H1 (cell line): ENCODE measurements around the gene MAGEA6. TPM values are rescaled to one million over a fixed set of nuclear protein-coding genes. Genes with fewer than 3 reads are reported as not detected.

Experiments
- CTCF ChIA-PET: fragments of 300-600 bp; sonication (Branson Sonifier 250); formaldehyde crosslinking; loops from one replicate; lab custom pipeline; 2021; ENCODE audit not compliant: partially characterized antibody; lab: Charles Lee
- POLR2A ChIA-PET: fragments of 300-600 bp; sonication (Branson Sonifier 250); formaldehyde crosslinking; loops from one replicate; lab custom pipeline; 2021; ENCODE audit warnings: inconsistent platforms; ENCODE audit not compliant: partially characterized antibody; lab: Charles Lee
- DNase-seq, 2 experiments: peaks; one replicate each; pipeline versions ENCODE4 v3.0.0 to v3.0.0-alpha.2; 2010 to 2022; ENCODE audit warnings: low spot score in 2 of 2, low read depth in 1 of 2, mixed read lengths in 1 of 2
- FAIRE-seq: peaks from 2 replicates; lab custom pipeline; 2011; peaks lifted over from hg19 to GRCh38; lab: Jason Lieb, UNC
- H2AFZ ChIP-seq: 2 replicates; pipeline ENCODE4 v1.8.1; 2012; ENCODE audit warnings: low read length, inconsistent platforms
- H2AK5ac ChIP-seq: 2 replicates; pipeline ENCODE4 v1.6.1; 2013; ENCODE audit warnings: low read depth, low read length
- H2BK120ac ChIP-seq: replicated peaks from 2 replicates; pipeline ENCODE3; 2013; ENCODE audit warnings: low read depth, low read length, inconsistent platforms
- H2BK12ac ChIP-seq: 2 replicates; pipeline ENCODE4 v1.6.1; 2013; ENCODE audit warnings: low read depth, low read length
- H2BK15ac ChIP-seq: 2 replicates; pipeline ENCODE4 v1.6.1; 2013; ENCODE audit warnings: low read length
- H2BK20ac ChIP-seq: 2 replicates; pipeline ENCODE4 v1.6.1; 2013; ENCODE audit warnings: low read length
- H2BK5ac ChIP-seq: 2 replicates; pipeline ENCODE4 v1.6.1; 2013; ENCODE audit warnings: low read depth, low read length
- H3K14ac ChIP-seq: 2 replicates; pipeline ENCODE4 v1.6.1; 2013; ENCODE audit warnings: inconsistent platforms; ENCODE audit not compliant: insufficient read length
- H3K18ac ChIP-seq: 2 replicates; pipeline ENCODE4 v1.6.1; 2013; ENCODE audit warnings: low read length; ENCODE audit errors: extremely low read depth
- H3K23ac ChIP-seq: 2 replicates; pipeline ENCODE4 v1.6.1; 2013; ENCODE audit warnings: inconsistent platforms; ENCODE audit not compliant: insufficient read length
- H3K23me2 ChIP-seq: 2 replicates; pipeline ENCODE4 v1.6.1; 2013; ENCODE audit warnings: low read depth, low read length
- H3K27ac ChIP-seq: 2 replicates; pipeline ENCODE4 v1.6.1; 2011; ENCODE audit warnings: low read depth, low read length, inconsistent platforms
- H3K27me3 ChIP-seq, 4 experiments: replicated peaks in 1 of 4; 1 replicate in 1 of 4; 2 replicates in 3 of 4; pipeline versions ENCODE4 v1.6.1 to v1.8.1; 2011 to 2013; ENCODE audit warnings: low read length in 3 of 4, mild to moderate bottlenecking in 3 of 4, inconsistent platforms in 2 of 4, mixed read lengths in 2 of 4, moderate library complexity in 1 of 4; ENCODE audit not compliant: control insufficient read depth in 3 of 4, insufficient read depth in 3 of 4; ENCODE audit errors: extremely low read depth in 1 of 4
- H3K36me3 ChIP-seq, 4 experiments: 2 replicates each; pipeline versions ENCODE4 v1.6.1 to v1.8.1; 2011 to 2013; ENCODE audit warnings: mild to moderate bottlenecking in 4 of 4, low read length in 3 of 4, moderate library complexity in 2 of 4, control low read depth in 1 of 4, inconsistent platforms in 1 of 4; ENCODE audit not compliant: insufficient read depth in 4 of 4, control insufficient read depth in 2 of 4
- H3K4ac ChIP-seq: replicated peaks from 2 replicates; pipeline ENCODE3; 2013; ENCODE audit warnings: low read length, low read depth, mixed read lengths, inconsistent platforms; ENCODE audit not compliant: insufficient read length
- H3K4me1 ChIP-seq, 4 experiments: replicated peaks in 1 of 4; 1 replicate in 1 of 4; 2 replicates in 3 of 4; pipeline versions ENCODE4 v1.6.1 to v1.8.1; 2011 to 2013; ENCODE audit warnings: low read length in 3 of 4, inconsistent platforms in 2 of 4, mixed read lengths in 1 of 4; ENCODE audit not compliant: insufficient read depth in 4 of 4, control insufficient read depth in 3 of 4
- H3K4me2 ChIP-seq, 2 experiments: 2 replicates each; pipeline versions ENCODE4 v1.6.1 to v1.8.1; 2011 to 2013; ENCODE audit warnings: low read depth in 2 of 2, low read length in 2 of 2, control low read depth in 1 of 2, inconsistent platforms in 1 of 2, mild to moderate bottlenecking in 1 of 2; ENCODE audit not compliant: insufficient read depth in 1 of 2
- H3K4me3 ChIP-seq, 4 experiments: fragments of 200-600, 300-600 bp in 1 of 4; sonication (generic), shearing (Covaris generic), sonication (Bioruptor Twin) in 1 of 4; 2 replicates each; pipeline versions ENCODE4 v1.5.1 to v1.8.1; 2011 to 2016; ENCODE audit warnings: low read length in 4 of 4, low read depth in 3 of 4, control low read depth in 2 of 4, inconsistent platforms in 2 of 4, mild to moderate bottlenecking in 2 of 4, mixed read lengths in 1 of 4, moderate library complexity in 1 of 4; ENCODE audit not compliant: insufficient read depth in 2 of 4; ENCODE audit errors: extremely low read depth in 1 of 4
- H3K56ac ChIP-seq: replicated peaks from 2 replicates; pipeline ENCODE3; 2013; ENCODE audit warnings: low read depth, mild to moderate bottlenecking, mixed read lengths, low read length, inconsistent platforms; ENCODE audit not compliant: insufficient read length
- H3K79me1 ChIP-seq: 2 replicates; pipeline ENCODE4 v1.6.1; 2013; ENCODE audit warnings: low read depth, low read length, control low read depth
- H3K79me2 ChIP-seq, 2 experiments: 2 replicates each; pipeline versions ENCODE4 v1.6.1 to v1.8.1; 2012 to 2013; ENCODE audit warnings: low read length in 2 of 2, mild to moderate bottlenecking in 2 of 2, inconsistent platforms in 1 of 2; ENCODE audit not compliant: insufficient read depth in 2 of 2, control insufficient read depth in 1 of 2
- H3K9ac ChIP-seq, 4 experiments: replicated peaks in 1 of 4; 1 replicate in 1 of 4; 2 replicates in 3 of 4; pipeline versions ENCODE4 v1.6.1 to v1.8.1; 2011 to 2013; ENCODE audit warnings: low read depth in 3 of 4, low read length in 3 of 4, control low read depth in 2 of 4, mild to moderate bottlenecking in 2 of 4, moderate library complexity in 2 of 4, inconsistent platforms in 1 of 4; ENCODE audit errors: extremely low read depth in 1 of 4
- H3K9me3 ChIP-seq, 2 experiments: 2 replicates each; pipeline versions ENCODE4 v1.6.1 to v1.8.1; 2012 to 2013; ENCODE audit warnings: mild to moderate bottlenecking in 2 of 2, moderate library complexity in 2 of 2, control low read depth in 1 of 2, inconsistent platforms in 1 of 2, low read depth in 1 of 2, low read length in 1 of 2, mixed read lengths in 1 of 2; ENCODE audit not compliant: insufficient read depth in 2 of 2
- H4K20me1 ChIP-seq, 2 experiments: replicated peaks in 1 of 2; 2 replicates each; pipeline versions ENCODE3 to v1.8.1; 2011 to 2013; ENCODE audit warnings: inconsistent platforms in 2 of 2, low read length in 2 of 2, mild to moderate bottlenecking in 1 of 2; ENCODE audit not compliant: insufficient read depth in 2 of 2, control insufficient read depth in 1 of 2
- H4K5ac ChIP-seq: 2 replicates; pipeline ENCODE4 v1.6.1; 2013; ENCODE audit warnings: low read length, low read depth, mixed read lengths, inconsistent platforms; ENCODE audit not compliant: insufficient read length
- H4K8ac ChIP-seq: 2 replicates; pipeline ENCODE4 v1.8.0; 2013; ENCODE audit warnings: mild to moderate bottlenecking, moderate library complexity, low read length, inconsistent platforms; ENCODE audit not compliant: insufficient read depth; ENCODE audit errors: extremely low read depth
- H4K91ac ChIP-seq: replicated peaks from 2 replicates; pipeline ENCODE3; 2013; ENCODE audit warnings: low read length, mixed read lengths, inconsistent platforms; ENCODE audit not compliant: insufficient read length
- ASH2L ChIP-seq: fragments of 200-600, 300-600 bp; sonication (generic); IDR thresholded peaks from one replicate; pipeline ENCODE4 v1.7.1; 2017; ENCODE audit warnings: low read length
- BCL11A ChIP-seq, 2 experiments: IDR thresholded peaks; one replicate each; pipeline ENCODE4 v1.6.1; 2011; ENCODE audit warnings: low read depth in 2 of 2, low read length in 2 of 2, mild to moderate bottlenecking in 2 of 2
- BRCA1 ChIP-seq: IDR thresholded peaks from 2 replicates; pipeline ENCODE4 v1.6.1; 2012; ENCODE audit warnings: low read depth, low read length, improper control_type of control experiment
- KDM1A ChIP-seq: fragments of 200-600, 300-600 bp; sonication (generic); IDR thresholded peaks from 2 replicates; pipeline ENCODE4 v1.7.1; 2016; ENCODE audit warnings: mild to moderate bottlenecking, low read length, borderline replicate concordance
- NANOG ChIP-seq: IDR thresholded peaks from 2 replicates; pipeline ENCODE4 v1.6.1; 2011; ENCODE audit warnings: low read length, low read depth, mild to moderate bottlenecking, inconsistent platforms; ENCODE audit not compliant: insufficient read depth, poor library complexity, severe bottlenecking
- SP2 ChIP-seq: IDR thresholded peaks from 2 replicates; pipeline ENCODE4 v1.6.1; 2012; ENCODE audit warnings: mild to moderate bottlenecking, low read length, inconsistent platforms
- SRF ChIP-seq: IDR thresholded peaks from 2 replicates; pipeline ENCODE4 v1.6.1; 2011; ENCODE audit warnings: mild to moderate bottlenecking, low read depth, low read length, moderate library complexity
- TBP ChIP-seq: IDR thresholded peaks from 2 replicates; pipeline ENCODE4 v1.6.1; 2011; ENCODE audit warnings: low read depth, low read length, improper control_type of control experiment
- TCF12 ChIP-seq: IDR thresholded peaks from 2 replicates; pipeline ENCODE4 v1.6.1; 2011; ENCODE audit warnings: low read depth, mild to moderate bottlenecking, low read length
- WGBS, 2 experiments: shearing (Covaris generic) in 1 of 2; methylation state at CpG; one replicate each; pipeline versions ENCODE4 v1.1.6 to v1.1.7; 2013 to 2015; ENCODE audit warnings: low lambda C conversion rate in 2 of 2, mixed read lengths in 2 of 2, inconsistent platforms in 1 of 2, low coverage in 1 of 2, missing lambda C conversion rate in 1 of 2; ENCODE audit not compliant: insufficient replicate concordance in 2 of 2, insufficient coverage in 1 of 2, insufficient read length in 1 of 2; ENCODE audit errors: extremely low coverage in 1 of 2, missing lambda C conversion rate in 1 of 2; 5-methylcytosine and 5-hydroxymethylcytosine counted together
- polyA plus RNA-seq, 7 experiments: library from polyadenylated mRNA; depleted of rRNA in 3 of 7; stranded (reverse) in 5 of 7; unstranded in 2 of 7; fragments of >200 nt in 5 of 7; fragments of 200-250 nt in 2 of 7; gene quantifications; 1 replicate in 5 of 7; 2 replicates in 1 of 7; 4 replicates in 1 of 7; pipeline versions ENCODE4 v1.2.1 to v1.2.3, GENCODE V29; 2011 to 2013; ENCODE audit warnings: missing spikeins in 2 of 7, mixed read lengths in 2 of 7
- total RNA-seq: library from RNA; stranded (reverse); fragmentation: NEBNext Ultra II Directional; extraction: Animal tissue kit (Norgen Biotek cat#: 25700); gene quantifications from 2 replicates; pipeline ENCODE4 v1.2.1, GENCODE V29; 2021

MAGEA6 gene
- total and polyA plus RNA-seq, 2 of the 8 experiments (the other 6 are each of a cell fraction or from before 2014, with no cell fraction given) = 0.08 TPM; not detected in 1

DNA sequence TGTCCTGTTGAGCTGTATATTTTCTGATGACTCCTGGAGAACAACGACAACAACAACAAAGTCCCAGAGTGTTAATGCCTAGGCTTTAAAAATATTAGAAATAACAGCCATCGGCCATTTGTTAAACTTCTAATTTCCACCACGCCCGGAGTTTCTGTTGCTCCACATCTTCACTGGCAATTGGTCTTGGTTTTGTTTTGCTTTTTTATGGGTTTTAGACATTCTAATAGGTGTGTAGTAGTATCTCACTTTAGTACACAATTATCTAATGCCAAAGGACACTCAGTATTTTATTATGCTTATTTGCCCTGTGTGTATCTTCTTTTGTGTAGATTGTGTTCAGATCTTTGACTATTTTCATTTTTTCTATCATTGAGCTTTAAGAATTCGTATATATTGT is 30.9 kb downstream of the MAGEA6 start:
- H2AK5ac ChIP-seq = no peak overlapping the region
- FAIRE-seq (no peak), DNase-seq (no peak)
- H3K27ac ChIP-seq = no peak overlapping the region
- H3K4me2 ChIP-seq = no peak overlapping the region
- H2BK15ac ChIP-seq = no peak overlapping the region
- H4K91ac ChIP-seq = no peak overlapping the region
- H4K20me1 ChIP-seq = no peaks in the 10 kb centered on the region
- H2BK12ac ChIP-seq = no peak overlapping the region
- no peak overlapping the region for H2BK120ac ChIP-seq
- H3K14ac ChIP-seq = no peak overlapping the region
- ChIA-PET POLR2A (no interaction called here), CTCF (no interaction called here)
- no peak overlapping the region for H2BK20ac ChIP-seq
- no peak overlapping the region for H3K4ac ChIP-seq
- no peak overlapping the region for H3K18ac ChIP-seq
- H3K23me2 ChIP-seq = no peaks in the 10 kb centered on the region
- no peak overlapping the region for H3K4me3 ChIP-seq
- no peaks in the 10 kb centered on the region for H3K4me1 ChIP-seq
- H3K79me2 ChIP-seq = no peaks in the 10 kb centered on the region
- H4K5ac ChIP-seq = no peak overlapping the region
- TF ChIP-seq BCL11A (IDR thresholded peaks at IDR 0.05; ENCODE audit: low read depth in 2 of 2, low read length in 2 of 2) = no peak
- TF ChIP-seq NANOG = no peak
- TF ChIP-seq TBP = no peak
- no peak for TF ChIP-seq TCF12
- no peak for TF ChIP-seq SP2
- no peak for TF ChIP-seq KDM1A
- no peak for TF ChIP-seq SRF
- TF ChIP-seq BRCA1 = no peak
- TF ChIP-seq ASH2L = no peak
- no peak overlapping the region for H2BK5ac ChIP-seq
- no peak overlapping the region for H4K8ac ChIP-seq
- H3K23ac ChIP-seq = no peak overlapping the region
- H3K36me3 ChIP-seq = no peaks in the 10 kb centered on the region
- H3K56ac ChIP-seq = no peak overlapping the region
- 84% methylated on average over 5 of the region's 5 CpGs; no CpG with 5 or more reads in 1 of the 2 experiments for WGBS, 2 experiments
- H3K79me1 ChIP-seq = no peaks in the 10 kb centered on the region
- no peak overlapping the region for H3K9ac ChIP-seq
- no peak overlapping the region for H2AFZ ChIP-seq
- H3K9me3 ChIP-seq = no peaks in the 10 kb centered on the region
- H3K27me3 ChIP-seq = no peaks in the 10 kb centered on the region
